A673 (cell line): Measurements from ENCODE around the gene NCR1. TPM values are rescaled to one million over a fixed set of nuclear protein-coding genes. Genes with fewer than 3 reads are reported as not detected.
"Not testable (repeated sequence)": the region's sequence is repeated elsewhere in the genome, so short reads cannot be mapped to it uniquely, and the experiment has no call there.

Experiments
- BruUV-seq: library from RNA; stranded (reverse); fragments of 400-500 nt; replicated peaks from 2 replicates; lab custom pipeline; 2021; lab: Mats Ljungman, UMichigan
- CTCF ChIA-PET: fragments of 300-600 bp; sonication (Branson Sonifier 250); formaldehyde crosslinking; loops from one replicate; lab custom pipeline; 2022; ENCODE audit warnings: antibody characterized with exemption; lab: Charles Lee
- POLR2A ChIA-PET: fragments of 300-600 bp; sonication (Branson Sonifier 250); formaldehyde crosslinking; loops from one replicate; lab custom pipeline; 2022; ENCODE audit warnings: antibody characterized with exemption; ENCODE audit not compliant: low non-redundant PET; lab: Charles Lee
- DNase-seq: peaks from one replicate; pipeline ENCODE4 v3.0.0-alpha.2; 2015; ENCODE audit warnings: low spot score
- H3K27ac ChIP-seq: fragments of 200-600 bp; sonication (generic); 2 replicates; pipeline ENCODE4 v1.5.1; 2016; ENCODE audit warnings: mixed run types, low read depth, mild to moderate bottlenecking, mixed read lengths, antibody characterized with exemption, low read length; ENCODE audit not compliant: poor library complexity, severe bottlenecking
- H3K27me3 ChIP-seq: fragments of 200-600 bp; sonication (generic); replicated peaks from 2 replicates; pipeline ENCODE4 v1.6.1; 2017; ENCODE audit warnings: mixed run types, low read depth, mild to moderate bottlenecking, mixed read lengths, antibody characterized with exemption, low read length; ENCODE audit not compliant: insufficient read depth, poor library complexity
- H3K36me3 ChIP-seq: fragments of 200-600 bp; sonication (generic); 2 replicates; pipeline ENCODE4 v1.6.1; 2016; ENCODE audit warnings: mixed run types, mild to moderate bottlenecking, mixed read lengths, antibody characterized with exemption, low read length; ENCODE audit not compliant: insufficient read depth, poor library complexity, severe bottlenecking
- H3K4me1 ChIP-seq: fragments of 200-600 bp; sonication (generic); 2 replicates; pipeline ENCODE4 v1.6.1; 2017; ENCODE audit warnings: mixed run types, mild to moderate bottlenecking, mixed read lengths, antibody characterized with exemption, low read length; ENCODE audit not compliant: insufficient read depth, poor library complexity, severe bottlenecking
- H3K4me3 ChIP-seq: fragments of 200-600 bp; sonication (generic); 2 replicates; pipeline ENCODE4 v1.5.1; 2016; ENCODE audit warnings: low read depth, mixed run types, mild to moderate bottlenecking, mixed read lengths, low read length; ENCODE audit not compliant: poor library complexity, severe bottlenecking
- H3K9me3 ChIP-seq: fragments of 200-600 bp; sonication (generic); 2 replicates; pipeline ENCODE4 v1.6.1; 2016; ENCODE audit warnings: mixed run types, low read depth, mild to moderate bottlenecking, mixed read lengths, antibody characterized with exemption, low read length; ENCODE audit not compliant: poor library complexity, severe bottlenecking
- EZH2 ChIP-seq: fragments of 200-600 bp; sonication (generic); IDR thresholded peaks from 2 replicates; pipeline ENCODE4 v1.6.1; 2017; ENCODE audit warnings: borderline replicate concordance, low read depth, mild to moderate bottlenecking, mixed read lengths, antibody characterized with exemption, low read length; ENCODE audit not compliant: poor library complexity, severe bottlenecking
- intact Hi-C: fragments of 100-400 bp; cut with micrococcal nuclease; formaldehyde crosslinking; loops from one replicate; pipeline ENCODE4 v1.10.0; 2022; ENCODE audit not compliant: unreplicated experiment
- total RNA-seq: library from RNA; stranded (reverse); gene quantifications from 2 replicates; pipeline ENCODE4 v1.2.3, GENCODE V29; 2021
- TF ChIP-seq, protein P1 (sequence below): fragments of 300-800, 200-600 bp; sonication (generic); conservative IDR thresholded peaks from 2 replicates; pipeline ENCODE4 v1.5.1; 2017; ENCODE audit warnings: low read depth, mild to moderate bottlenecking, antibody characterized with exemption, low read length, moderate library complexity, mixed read lengths

The NCR1 gene
- total RNA-seq, 1 experiment from 2014 or later, result not detected

DNA sequence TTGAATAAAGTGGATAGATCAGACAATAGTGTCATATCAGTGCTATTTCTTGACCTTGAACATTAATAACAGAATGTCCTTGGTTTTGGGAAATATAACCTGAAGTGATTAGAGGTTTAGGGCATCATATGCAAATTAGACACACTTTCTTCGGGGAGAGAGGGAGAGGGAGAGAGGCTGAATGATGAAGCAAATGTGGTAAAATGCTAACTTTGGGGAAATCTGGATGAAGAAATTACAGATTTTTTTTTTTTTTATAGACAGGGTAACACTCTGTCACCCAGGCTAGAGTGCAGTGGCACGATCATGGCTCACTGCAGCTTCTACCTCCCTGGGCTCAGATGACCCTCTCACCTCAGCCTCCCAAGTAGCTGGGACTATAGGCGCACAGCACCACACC lies 3.9 kb upstream of the NCR1 start:
- CTCF ChIA-PET, result no interaction called here
- intact Hi-C loops, result no loop called here
- no TSS peak for BruUV-seq
- no peak overlapping the region for H3K4me3 ChIP-seq
- POLR2A ChIA-PET, result no interaction called here
- no peaks in the 10 kb centered on the region for H3K36me3 ChIP-seq
- no peak overlapping the region for H3K27ac ChIP-seq
- H3K4me1 ChIP-seq, result no peaks in the 10 kb centered on the region
- no peak for DNase-seq
- H3K27me3 ChIP-seq, result peaks cover 3% of the 10 kb centered on the region
- TF ChIP-seq EZH2, result no peak
- TF ChIP-seq, protein P1, sequence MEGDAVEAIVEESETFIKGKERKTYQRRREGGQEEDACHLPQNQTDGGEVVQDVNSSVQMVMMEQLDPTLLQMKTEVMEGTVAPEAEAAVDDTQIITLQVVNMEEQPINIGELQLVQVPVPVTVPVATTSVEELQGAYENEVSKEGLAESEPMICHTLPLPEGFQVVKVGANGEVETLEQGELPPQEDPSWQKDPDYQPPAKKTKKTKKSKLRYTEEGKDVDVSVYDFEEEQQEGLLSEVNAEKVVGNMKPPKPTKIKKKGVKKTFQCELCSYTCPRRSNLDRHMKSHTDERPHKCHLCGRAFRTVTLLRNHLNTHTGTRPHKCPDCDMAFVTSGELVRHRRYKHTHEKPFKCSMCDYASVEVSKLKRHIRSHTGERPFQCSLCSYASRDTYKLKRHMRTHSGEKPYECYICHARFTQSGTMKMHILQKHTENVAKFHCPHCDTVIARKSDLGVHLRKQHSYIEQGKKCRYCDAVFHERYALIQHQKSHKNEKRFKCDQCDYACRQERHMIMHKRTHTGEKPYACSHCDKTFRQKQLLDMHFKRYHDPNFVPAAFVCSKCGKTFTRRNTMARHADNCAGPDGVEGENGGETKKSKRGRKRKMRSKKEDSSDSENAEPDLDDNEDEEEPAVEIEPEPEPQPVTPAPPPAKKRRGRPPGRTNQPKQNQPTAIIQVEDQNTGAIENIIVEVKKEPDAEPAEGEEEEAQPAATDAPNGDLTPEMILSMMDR, result no peak
- H3K9me3 ChIP-seq, result no peaks in the 10 kb centered on the region

DNA sequence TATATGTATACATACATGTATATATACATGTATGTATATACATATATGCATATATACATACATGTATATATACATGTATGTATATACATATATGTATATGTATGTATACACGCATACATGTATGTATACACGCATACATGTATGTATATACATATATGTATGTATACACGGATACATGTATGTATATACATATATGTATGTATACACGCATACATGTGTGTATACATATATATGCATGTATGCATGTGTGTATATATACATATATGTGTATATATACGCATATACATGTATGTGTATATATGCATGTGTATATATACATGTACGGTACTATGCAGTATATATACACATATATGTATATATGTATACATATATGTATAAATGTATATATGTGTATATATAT lies 2.6 kb upstream of the NCR1 start:
- ChIA-PET CTCF (no interaction called here), POLR2A (no interaction called here)
- no peaks in the 10 kb centered on the region for H3K4me1 ChIP-seq
- BruUV-seq, result no TSS peak
- no peaks in the 10 kb centered on the region for H3K9me3 ChIP-seq
- H3K27ac ChIP-seq, result no peak overlapping the region
- TF ChIP-seq, protein P1, result no peak
- H3K36me3 ChIP-seq, result no peaks in the 10 kb centered on the region
- H3K4me3 ChIP-seq, result no peak overlapping the region
- H3K27me3 ChIP-seq, result peaks cover 3% of the 10 kb centered on the region
- intact Hi-C loops, result no loop called here
- DNase-seq, result no peak

DNA sequence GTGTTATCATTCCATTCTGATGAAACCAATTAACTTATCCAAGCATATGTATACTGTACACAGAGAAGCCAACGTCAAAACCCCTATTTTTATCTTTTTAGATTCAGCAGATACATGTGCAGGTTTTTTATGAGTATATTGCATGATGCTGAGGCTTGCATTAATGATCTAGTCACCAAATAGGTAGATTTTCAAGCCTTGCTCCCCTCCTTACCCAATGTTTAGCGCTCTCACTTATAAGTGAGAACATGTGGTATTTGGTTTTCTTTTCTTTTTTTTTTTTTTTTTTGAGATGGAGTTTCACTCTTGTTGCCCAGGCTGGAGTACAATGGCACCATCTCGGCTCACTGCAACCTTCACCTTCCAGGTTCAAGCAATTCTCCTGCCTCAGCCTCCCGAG lies 1.7 kb upstream of the NCR1 start:
- intact Hi-C loops, H3K9me3 ChIP-seq, H3K27ac ChIP-seq, DNase-seq, BruUV-seq, CTCF ChIA-PET, H3K36me3 ChIP-seq, H3K4me1 ChIP-seq, H3K4me3 ChIP-seq, H3K27me3 ChIP-seq, POLR2A ChIA-PET: not testable (repeated sequence)

DNA sequence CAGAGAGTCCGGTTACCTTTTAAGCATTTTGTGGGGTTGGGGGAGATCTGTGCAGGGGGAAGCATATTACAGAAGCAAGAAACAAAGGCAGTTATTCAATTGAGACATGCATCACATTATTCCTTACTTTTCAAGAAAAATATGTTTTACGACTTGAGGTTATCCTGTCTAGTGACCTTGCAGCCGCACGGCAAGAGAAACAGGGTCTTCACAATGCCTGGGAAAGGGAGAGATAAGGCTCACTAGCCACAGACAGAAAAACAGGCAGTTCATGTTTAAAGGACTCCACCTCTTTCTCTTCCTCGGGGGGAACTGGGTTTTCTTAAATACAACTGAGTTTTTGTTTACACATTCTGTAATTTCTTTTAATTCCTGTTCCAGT lies 536 bp upstream of the NCR1 start:
- no TSS peak for BruUV-seq
- Histone ChIP-seq H3K4me3 (no peak overlapping the region), H3K27me3 (peaks cover 2% of the 10 kb centered on the region), H3K9me3 (no peaks in the 10 kb centered on the region), H3K36me3 (no peaks in the 10 kb centered on the region), H3K4me1 (no peaks in the 10 kb centered on the region), H3K27ac (no peak overlapping the region)
- TF ChIP-seq, protein P1, result no peak
- TF ChIP-seq EZH2, result no peak
- no peak for DNase-seq
- CTCF ChIA-PET, result no interaction called here
- intact Hi-C loops, result no loop called here
- POLR2A ChIA-PET, result no interaction called here
